CD14-positive monocyte (primary cell): ENCODE results near the gene SPACA1. TPM values are rescaled to one million over a fixed set of nuclear protein-coding genes. Genes with fewer than 3 reads are reported as not detected.

Source experiments
- DNase-seq, 3 donors: peaks; one replicate each; pipeline ENCODE4 v3.0.0-alpha.2; 2011 to 2022
- H2AFZ ChIP-seq: 2 replicates; pipeline ENCODE4 v1.6.0; 2012; ENCODE audit warnings: mild to moderate bottlenecking, low read depth, low read length, inconsistent platforms; ENCODE audit not compliant: insufficient read depth, poor library complexity, severe bottlenecking
- H3K27ac ChIP-seq, 2 donors: 1 replicate in 1 of 2; 2 replicates in 1 of 2; pipeline ENCODE4 v1.5.1; 2012 to 2013; ENCODE audit warnings: low read length in 2 of 2, control low read depth in 1 of 2, inconsistent platforms in 1 of 2, low read depth in 1 of 2, mild to moderate bottlenecking in 1 of 2
- H3K27me3 ChIP-seq, 2 donors: one replicate each; pipeline versions ENCODE4 v1.6.0 to v1.6.1; 2011 to 2013; ENCODE audit warnings: low read length in 2 of 2; ENCODE audit not compliant: control insufficient read depth in 2 of 2, insufficient read depth in 2 of 2
- H3K36me3 ChIP-seq, 2 donors: replicated peaks in 1 of 2; 1 replicate in 1 of 2; 2 replicates in 1 of 2; pipeline versions ENCODE4 v1.5.1 to v1.6.1; 2012 to 2013; ENCODE audit warnings: low read length in 2 of 2, control low read depth in 1 of 2, inconsistent platforms in 1 of 2, mild to moderate bottlenecking in 1 of 2; ENCODE audit not compliant: insufficient read depth in 2 of 2, control insufficient read depth in 1 of 2
- H3K4me1 ChIP-seq, 2 donors: 1 replicate in 1 of 2; 2 replicates in 1 of 2; pipeline versions ENCODE4 v1.5.1 to v1.6.1; 2012 to 2013; ENCODE audit warnings: low read length in 2 of 2, control low read depth in 1 of 2, inconsistent platforms in 1 of 2, mild to moderate bottlenecking in 1 of 2, moderate library complexity in 1 of 2; ENCODE audit not compliant: insufficient read depth in 2 of 2, control insufficient read depth in 1 of 2
- H3K4me2 ChIP-seq: replicated peaks from 2 replicates; pipeline ENCODE3; 2012; ENCODE audit warnings: low read length, moderate library complexity, mild to moderate bottlenecking; ENCODE audit not compliant: poor library complexity, severe bottlenecking; ENCODE audit errors: extremely low read depth
- H3K4me3 ChIP-seq, 3 experiments: fragments of 200-600 bp in 1 of 3; sonication (generic) in 1 of 3; replicated peaks in 1 of 3; 1 replicate in 2 of 3; 2 replicates in 1 of 3; pipeline ENCODE4 v1.5.1; 2011 to 2013; ENCODE audit warnings: low read length in 3 of 3, mild to moderate bottlenecking in 3 of 3, control low read depth in 2 of 3, low read depth in 2 of 3, inconsistent platforms in 1 of 3, moderate library complexity in 1 of 3
- H3K79me2 ChIP-seq: 2 replicates; pipeline ENCODE4 v1.6.0; 2012; ENCODE audit warnings: mild to moderate bottlenecking, control low read depth, inconsistent platforms, low read length, moderate library complexity; ENCODE audit not compliant: insufficient read depth
- H3K9ac ChIP-seq: 2 replicates; pipeline ENCODE4 v1.6.0; 2017; ENCODE audit warnings: low read length, mild to moderate bottlenecking; ENCODE audit not compliant: insufficient read depth, poor library complexity, severe bottlenecking
- H3K9me3 ChIP-seq, 2 donors: replicated peaks in 1 of 2; 1 replicate in 1 of 2; 2 replicates in 1 of 2; pipeline versions ENCODE4 v1.5.1 to v1.6.1; 2012 to 2013; ENCODE audit warnings: low read length in 2 of 2, control low read depth in 1 of 2; ENCODE audit not compliant: control insufficient read depth in 1 of 2, insufficient read depth in 1 of 2
- H4K20me1 ChIP-seq: 2 replicates; pipeline ENCODE4 v1.6.0; 2012; ENCODE audit warnings: mild to moderate bottlenecking, low read length, control low read depth, moderate library complexity; ENCODE audit not compliant: insufficient read depth
- H3K27ac Mint-ChIP-seq, 7 donors: one replicate each; pipeline ENCODE4 v1.8.0; 2020; ENCODE audit warnings: mild to moderate bottlenecking in 7 of 7, mixed read lengths in 7 of 7, moderate library complexity in 6 of 7, inconsistent platforms in 2 of 7
- H3K27me3 Mint-ChIP-seq, 3 donors: one replicate each; pipeline ENCODE4 v1.8.0; 2021 to 2022; ENCODE audit warnings: low read depth in 3 of 3, mild to moderate bottlenecking in 3 of 3, mixed read lengths in 3 of 3, moderate library complexity in 3 of 3, inconsistent platforms in 1 of 3
- H3K36me3 Mint-ChIP-seq, 2 donors: one replicate each; pipeline ENCODE4 v1.8.0; 2020; ENCODE audit warnings: mixed read lengths in 2 of 2, inconsistent platforms in 1 of 2, mild to moderate bottlenecking in 1 of 2
- H3K4me1 Mint-ChIP-seq: one replicate; pipeline ENCODE4 v1.8.0; 2020; ENCODE audit warnings: mild to moderate bottlenecking, mixed read lengths
- H3K4me3 Mint-ChIP-seq, 2 donors: one replicate each; pipeline ENCODE4 v1.8.0; 2020; ENCODE audit warnings: mild to moderate bottlenecking in 2 of 2, mixed read lengths in 2 of 2, moderate library complexity in 1 of 2
- H3K9me3 Mint-ChIP-seq, 7 donors: one replicate each; pipeline ENCODE4 v1.8.0; 2020 to 2022; ENCODE audit warnings: mixed read lengths in 7 of 7, mild to moderate bottlenecking in 6 of 7, moderate library complexity in 6 of 7, inconsistent platforms in 2 of 7
- WGBS: methylation state at CpG from one replicate; pipeline ENCODE4 v1.1.5; 2013; ENCODE audit warnings: missing lambda C conversion rate; ENCODE audit not compliant: insufficient coverage; 5-methylcytosine and 5-hydroxymethylcytosine counted together
- intact Hi-C, 2 donors: fragments of 100-400 bp; cut with micrococcal nuclease; formaldehyde crosslinking; loops; one replicate each; pipeline versions ENCODE4 v1.15.0 to v1.15.1; 2023
- polyA plus RNA-seq, 3 donors: library from polyadenylated mRNA; depleted of rRNA in 1 of 3; unstranded in 2 of 3; stranded (reverse) in 1 of 3; fragments of 300-500 nt in 2 of 3; fragments of >200 nt in 1 of 3; fragmentation: Illumina TruSeq in 2 of 3; gene quantifications; 1 replicate in 2 of 3; 2 replicates in 1 of 3; pipeline ENCODE4 v1.2.3, GENCODE V29; 2012 to 2021
- TF ChIP-seq, protein P1 (sequence below): fragments of 200-600 bp; IDR thresholded peaks from one replicate; pipeline ENCODE4 v1.8.0; 2022; ENCODE audit warnings: antibody characterized with exemption, mild to moderate bottlenecking

The SPACA1 gene
- polyA plus RNA-seq, 3 donors, result not detected

- H3K9me3 ChIP-seq, result no peaks in the 10 kb centered on the region
- H3K4me3 Mint-ChIP-seq, result no peak overlapping the region
- peaks cover 0 to 3% (median 0%) of the 10 kb centered on the region in 7 donors for H3K9me3 Mint-ChIP-seq
- peaks cover 1 to 3% (median 2%) of the 10 kb centered on the region in 3 donors for H3K27me3 Mint-ChIP-seq
- H3K4me1 Mint-ChIP-seq, result no peaks in the 10 kb centered on the region
- H3K27ac Mint-ChIP-seq, result no peak overlapping the region
- no CpG with 5 or more reads among the region's 1 CpG for WGBS
- no peaks in the 10 kb centered on the region for H4K20me1 ChIP-seq
- no peaks in the 10 kb centered on the region for H3K79me2 ChIP-seq
- no peak overlapping the region for H2AFZ ChIP-seq
- H3K36me3 ChIP-seq, result no peaks in the 10 kb centered on the region
- H3K27ac ChIP-seq, result no peak overlapping the region
- DNase-seq, result no peak
- H3K9ac ChIP-seq, result no peak overlapping the region
- no peaks in the 10 kb centered on the region for H3K4me1 ChIP-seq
- intact Hi-C loops, result no loop called here
- H3K36me3 Mint-ChIP-seq, result no peaks in the 10 kb centered on the region
- no peak overlapping the region for H3K4me2 ChIP-seq
- TF ChIP-seq, protein P1, sequence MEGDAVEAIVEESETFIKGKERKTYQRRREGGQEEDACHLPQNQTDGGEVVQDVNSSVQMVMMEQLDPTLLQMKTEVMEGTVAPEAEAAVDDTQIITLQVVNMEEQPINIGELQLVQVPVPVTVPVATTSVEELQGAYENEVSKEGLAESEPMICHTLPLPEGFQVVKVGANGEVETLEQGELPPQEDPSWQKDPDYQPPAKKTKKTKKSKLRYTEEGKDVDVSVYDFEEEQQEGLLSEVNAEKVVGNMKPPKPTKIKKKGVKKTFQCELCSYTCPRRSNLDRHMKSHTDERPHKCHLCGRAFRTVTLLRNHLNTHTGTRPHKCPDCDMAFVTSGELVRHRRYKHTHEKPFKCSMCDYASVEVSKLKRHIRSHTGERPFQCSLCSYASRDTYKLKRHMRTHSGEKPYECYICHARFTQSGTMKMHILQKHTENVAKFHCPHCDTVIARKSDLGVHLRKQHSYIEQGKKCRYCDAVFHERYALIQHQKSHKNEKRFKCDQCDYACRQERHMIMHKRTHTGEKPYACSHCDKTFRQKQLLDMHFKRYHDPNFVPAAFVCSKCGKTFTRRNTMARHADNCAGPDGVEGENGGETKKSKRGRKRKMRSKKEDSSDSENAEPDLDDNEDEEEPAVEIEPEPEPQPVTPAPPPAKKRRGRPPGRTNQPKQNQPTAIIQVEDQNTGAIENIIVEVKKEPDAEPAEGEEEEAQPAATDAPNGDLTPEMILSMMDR, result no peak
- no peaks in the 10 kb centered on the region for H3K27me3 ChIP-seq
- no peak overlapping the region for H3K4me3 ChIP-seq
Observed at GRCh38 chr6:88062376-88062775, 14.7 kb downstream of the SPACA1 start.

- Histone ChIP-seq H3K9ac (no peak overlapping the region), H3K4me1 (no peaks in the 10 kb centered on the region), H3K9me3 (peaks cover 0 to 9% of the 10 kb centered on the region in 2 donors), H2AFZ (no peak overlapping the region), H3K36me3 (no peaks in the 10 kb centered on the region), H3K4me3 (no peak overlapping the region), H4K20me1 (no peaks in the 10 kb centered on the region), H3K27ac (no peak overlapping the region), H3K4me2 (no peak overlapping the region), H3K27me3 (no peaks in the 10 kb centered on the region), H3K79me2 (no peaks in the 10 kb centered on the region)
- TF ChIP-seq, protein P1, result no peak
- no CpG with 5 or more reads among the region's 1 CpG for WGBS
- intact Hi-C loops, result no loop called here
- Mint-ChIP-seq H3K9me3 (peaks cover 2 to 13% (median 7%) of the 10 kb centered on the region in 7 donors), H3K27me3 (peaks cover 0 to 2% (median 0%) of the 10 kb centered on the region in 3 donors), H3K4me3 (no peak overlapping the region), H3K27ac (no peak overlapping the region), H3K4me1 (no peaks in the 10 kb centered on the region), H3K36me3 (no peaks in the 10 kb centered on the region)
- DNase-seq, result no peak
Observed at GRCh38 chr6:88072462-88072861, 24.8 kb downstream of the SPACA1 start.
